K562 (cell line): Measurements from ENCODE around the gene LPAR3. TPM values are rescaled to one million over a fixed set of nuclear protein-coding genes. Genes with fewer than 3 reads are reported as not detected.

Experiments
- CGGBP1 ChIP-seq: fragments of 250-450 bp; sonication (Bioruptor Pico); IDR thresholded peaks from 2 replicates; pipeline ENCODE4 v1.9.0; 2021; ENCODE audit warnings: mild to moderate bottlenecking
- CREM ChIP-seq: IDR thresholded peaks from 2 replicates; pipeline ENCODE4 v1.6.1; 2014; ENCODE audit warnings: antibody characterized with exemption, low read depth
- ETV6 ChIP-seq, 3 experiments: fragments of 150-350 bp in 1 of 3; sonication (generic) in 1 of 3; formaldehyde crosslinking in 1 of 3; IDR thresholded peaks; 2 replicates each; pipeline versions ENCODE4 v1.6.1 to v1.8.0; 2014 to 2022; ENCODE audit warnings: borderline replicate concordance in 2 of 3, low read depth in 2 of 3, antibody characterized with exemption in 1 of 3, low read length in 1 of 3, mild to moderate bottlenecking in 1 of 3, missing genetic modification reagents in 1 of 3
- FOXJ3 ChIP-seq: sonication (generic); formaldehyde crosslinking; IDR thresholded peaks from 2 replicates; pipeline ENCODE4 v1.4.0; 2020; ENCODE audit warnings: mild to moderate bottlenecking, missing genetic modification reagents
- JUND ChIP-seq, 2 experiments: IDR thresholded peaks; 2 replicates in 1 of 2; 3 replicates in 1 of 2; pipeline ENCODE4 v1.6.1; 2011; ENCODE audit warnings: borderline replicate concordance in 2 of 2, low read depth in 2 of 2, low read length in 2 of 2, improper control_type of control experiment in 1 of 2, missing biosample characterization in 1 of 2, missing genetic modification characterization in 1 of 2, missing genetic modification reagents in 1 of 2
- MYBL2 ChIP-seq, 2 experiments: fragments of 450-650 bp in 1 of 2; sonication (generic) in 1 of 2; formaldehyde crosslinking in 1 of 2; IDR thresholded peaks; 2 replicates each; pipeline versions ENCODE4 v1.6.1 to v1.8.1; 2017 to 2022; ENCODE audit warnings: borderline replicate concordance in 1 of 2, inconsistent platforms in 1 of 2, low read depth in 1 of 2, mild to moderate bottlenecking in 1 of 2, missing genetic modification reagents in 1 of 2, moderate library complexity in 1 of 2
- PHB ChIP-seq: fragments of 250-450 bp; sonication (Bioruptor Pico); IDR thresholded peaks from 2 replicates; pipeline ENCODE4 v1.5.0; 2021
- POLR2A ChIP-seq: fragments of 450-650 bp; conservative IDR thresholded peaks from 2 replicates; pipeline ENCODE4 v1.6.1; 2016
- SNRNP70 ChIP-seq: fragments of 200-400 bp; formaldehyde crosslinking; optimal IDR thresholded peaks from 2 replicates; pipeline ENCODE3; 2017; ENCODE audit warnings: low read depth, low read length
- SREBF2 ChIP-seq: sonication (generic); formaldehyde crosslinking; IDR thresholded peaks from 2 replicates; pipeline ENCODE4 v1.4.0; 2020; ENCODE audit warnings: mild to moderate bottlenecking, missing genetic modification reagents
- ZBTB33 ChIP-seq: sonication (generic); formaldehyde crosslinking; IDR thresholded peaks from 2 replicates; pipeline ENCODE4 v1.8.1; 2023; ENCODE audit warnings: mild to moderate bottlenecking, missing genetic modification reagents
- ZNF224 ChIP-seq: sonication (generic); formaldehyde crosslinking; IDR thresholded peaks from 2 replicates; pipeline ENCODE4 v1.8.0; 2022; ENCODE audit warnings: mild to moderate bottlenecking, missing genetic modification reagents
- ZNF239 ChIP-seq: fragments of 250-450 bp; sonication (Bioruptor Pico); IDR thresholded peaks from 2 replicates; pipeline ENCODE4 v1.4.0; 2020; ENCODE audit warnings: mild to moderate bottlenecking
- ZNF512 ChIP-seq: IDR thresholded peaks from 2 replicates; pipeline ENCODE4 v1.6.1; 2016; ENCODE audit warnings: missing genetic modification characterization, missing compliant biosample characterization
- ZNF79 ChIP-seq: fragments of 250-450 bp; sonication (Bioruptor Pico); IDR thresholded peaks from 2 replicates; pipeline ENCODE4 v1.4.0; 2020; ENCODE audit warnings: low read depth, mild to moderate bottlenecking, moderate library complexity
- polyA plus RNA-seq, 8 experiments: library from polyadenylated mRNA; depleted of rRNA in 4 of 8; stranded (reverse) in 5 of 8; unstranded in 3 of 8; fragments of >200 nt; fragmentation: Nextera tagmentation in 2 of 8; fragmentation: Illumina TruSeq in 1 of 8; extraction: Ambion mirVana in 2 of 8; extraction: Trizol in 1 of 8; gene quantifications; 2 replicates each; pipeline versions ENCODE4 v1.2.1 to v1.2.3, GENCODE V29; 2011 to 2014; ENCODE audit warnings: inconsistent platforms in 1 of 8, missing spikeins in 1 of 8
- total RNA-seq, 7 experiments: library from RNA; depleted of rRNA in 6 of 7; stranded (reverse); fragments of >200 nt in 6 of 7; fragmentation: Illumina TruSeq in 2 of 7; extraction: Trizol in 2 of 7; gene quantifications; 2 replicates each; pipeline versions ENCODE4 v1.2.1 to v1.2.3, GENCODE V29; 2011 to 2021; ENCODE audit warnings: low replicate concordance in 1 of 7
- TF ChIP-seq, protein P1 (sequence below): sonication (generic); formaldehyde crosslinking; IDR thresholded peaks from 2 replicates; pipeline ENCODE4 v1.8.0; 2022; ENCODE audit warnings: mild to moderate bottlenecking, missing genetic modification reagents
- TF ChIP-seq, protein P2 (sequence below): fragments of 250-450 bp; sonication (Bioruptor Pico); IDR thresholded peaks from 2 replicates; pipeline ENCODE4 v1.4.0; 2020; ENCODE audit warnings: mild to moderate bottlenecking, moderate library complexity, borderline replicate concordance

LPAR3 gene
- total and polyA plus RNA-seq, 9 of the 15 experiments (the other 6 are each of a cell fraction or from before 2014, with no cell fraction given): 0.11 TPM; not detected in 8

- TF ChIP-seq ZNF79 (CRISPR knock-in tag) (0 out of 2 replicates have a peak, but pooled peaks have one; percentile 52), ZBTB33 (CRISPR knock-in tag) (no peak), CGGBP1 (no peak), ZNF512 (tag) (no peak), POLR2A (no peak), SREBF2 (CRISPR knock-in tag) (no peak), SNRNP70 (no peak), FOXJ3 (CRISPR knock-in tag) (no peak), ZNF224 (no peak), CREM (peak; percentile 25; the same call in 1 of the 2 replicates), ZNF239 (CRISPR knock-in tag) (peak; percentile 75), PHB (CRISPR knock-in tag) (no peak), ETV6 (IDR thresholded peaks at IDR 0.05; ENCODE audit: borderline replicate concordance in 1 of 2, low read depth in 2 of 2, low read length in 1 of 2) (peak in 1 of 2 experiments; percentile 82; a peak in 1 of 4 replicates), ETV6 (CRISPR knock-in tag; IDR thresholded peaks at IDR 0.05; ENCODE audit: borderline replicate concordance) (no peak), JUND (IDR thresholded peaks at IDR 0.05; ENCODE audit: borderline replicate concordance, low read depth, low read length) (peak; percentile 58), JUND (tag; IDR thresholded peaks at IDR 0.05; ENCODE audit: borderline replicate concordance, low read depth, low read length) (no peak), MYBL2 (IDR thresholded peaks at IDR 0.05; ENCODE audit: low read depth) (peak; percentile 23; the same call in 1 of the 2 replicates), MYBL2 (CRISPR knock-in tag; IDR thresholded peaks at IDR 0.05; ENCODE audit: borderline replicate concordance) (no peak)
- TF ChIP-seq, protein P1, sequence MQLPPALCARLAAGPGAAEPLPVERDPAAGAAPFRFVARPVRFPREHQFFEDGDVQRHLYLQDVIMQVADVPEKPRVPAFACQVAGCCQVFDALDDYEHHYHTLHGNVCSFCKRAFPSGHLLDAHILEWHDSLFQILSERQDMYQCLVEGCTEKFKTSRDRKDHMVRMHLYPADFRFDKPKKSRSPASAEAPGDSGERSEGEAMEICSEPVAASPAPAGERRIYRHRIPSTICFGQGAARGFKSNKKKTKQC (CRISPR knock-in tag): no peak
- TF ChIP-seq, protein P2, sequence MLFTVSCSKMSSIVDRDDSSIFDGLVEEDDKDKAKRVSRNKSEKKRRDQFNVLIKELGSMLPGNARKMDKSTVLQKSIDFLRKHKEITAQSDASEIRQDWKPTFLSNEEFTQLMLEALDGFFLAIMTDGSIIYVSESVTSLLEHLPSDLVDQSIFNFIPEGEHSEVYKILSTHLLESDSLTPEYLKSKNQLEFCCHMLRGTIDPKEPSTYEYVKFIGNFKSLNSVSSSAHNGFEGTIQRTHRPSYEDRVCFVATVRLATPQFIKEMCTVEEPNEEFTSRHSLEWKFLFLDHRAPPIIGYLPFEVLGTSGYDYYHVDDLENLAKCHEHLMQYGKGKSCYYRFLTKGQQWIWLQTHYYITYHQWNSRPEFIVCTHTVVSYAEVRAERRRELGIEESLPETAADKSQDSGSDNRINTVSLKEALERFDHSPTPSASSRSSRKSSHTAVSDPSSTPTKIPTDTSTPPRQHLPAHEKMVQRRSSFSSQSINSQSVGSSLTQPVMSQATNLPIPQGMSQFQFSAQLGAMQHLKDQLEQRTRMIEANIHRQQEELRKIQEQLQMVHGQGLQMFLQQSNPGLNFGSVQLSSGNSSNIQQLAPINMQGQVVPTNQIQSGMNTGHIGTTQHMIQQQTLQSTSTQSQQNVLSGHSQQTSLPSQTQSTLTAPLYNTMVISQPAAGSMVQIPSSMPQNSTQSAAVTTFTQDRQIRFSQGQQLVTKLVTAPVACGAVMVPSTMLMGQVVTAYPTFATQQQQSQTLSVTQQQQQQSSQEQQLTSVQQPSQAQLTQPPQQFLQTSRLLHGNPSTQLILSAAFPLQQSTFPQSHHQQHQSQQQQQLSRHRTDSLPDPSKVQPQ (CRISPR knock-in tag): no peak
- TF ChIP-seq, all 486 proteins: peak for 30
Observed at GRCh38 chr1:84853741-84854721, 39.0 kb downstream of the LPAR3 start (continued).
